Esophagus squamous epithelium (tissue), 4 donors: ENCODE data around the gene TLNRD1.

ENCODE experiments used
- CTCF ChIP-seq, 6 experiments: fragments of 450-650 bp in 4 of 6; fragments of 200-600 bp in 2 of 6; sonication (generic) in 2 of 6; IDR thresholded peaks; one replicate each; pipeline ENCODE4 v1.5.1; 2016 to 2019; ENCODE audit warnings: antibody characterized with exemption in 6 of 6, mild to moderate bottlenecking in 4 of 6, moderate library complexity in 4 of 6
- POLR2A ChIP-seq, 4 donors: fragments of 450-650 bp; IDR thresholded peaks; one replicate each; pipeline ENCODE4 v1.6.1; 2017; ENCODE audit warnings: antibody characterized with exemption in 4 of 4, mild to moderate bottlenecking in 4 of 4, moderate library complexity in 3 of 4

GRCh38 chr15:81013396-81013929 is 12.7 kb downstream of the TLNRD1 start:
- TF ChIP-seq CTCF (IDR thresholded peaks at IDR 0.05) (no peak), POLR2A (IDR thresholded peaks at IDR 0.05) (no peak)
